BJ (cell line): ENCODE measurements around the gene C20orf204. TPM values are rescaled to one million over a fixed set of nuclear protein-coding genes. Genes with fewer than 3 reads are reported as not detected.

ENCODE experiments used
- CTCF ChIA-PET: fragments of 350-600 bp; formaldehyde crosslinking; extraction: SDS; loops from one replicate; lab custom pipeline; 2021; ENCODE audit warnings: antibody characterized with exemption, inconsistent platforms; lab: Yijun Ruan, JAX
- POLR2A ChIA-PET: fragments of 300-600 bp; sonication (Branson Sonifier 250); formaldehyde crosslinking; extraction: SDS; loops from one replicate; lab custom pipeline; 2021; ENCODE audit warnings: antibody characterized with exemption; lab: Charles Lee
- DNase-seq: peaks from one replicate; pipeline ENCODE4 v3.0.0-alpha.2; 2011; ENCODE audit warnings: low read depth
- H3K27me3 ChIP-seq: 2 replicates; pipeline ENCODE4 v1.6.0; 2011; ENCODE audit warnings: low read length; ENCODE audit not compliant: control insufficient read depth, insufficient read depth
- H3K36me3 ChIP-seq: 2 replicates; pipeline ENCODE4 v1.5.1; 2011; ENCODE audit warnings: low read length; ENCODE audit not compliant: control insufficient read depth, insufficient read depth
- H3K4me3 ChIP-seq: 2 replicates; pipeline ENCODE4 v1.5.1; 2011; ENCODE audit warnings: low read depth, mild to moderate bottlenecking, control low read depth, low read length
- polyA plus RNA-seq: library from polyadenylated mRNA; depleted of rRNA; stranded (reverse); fragments of >200 nt; gene quantifications from 2 replicates; pipeline ENCODE4 v1.2.3, GENCODE V29; 2011
- TF ChIP-seq, protein P1 (sequence below): IDR thresholded peaks from 2 replicates; pipeline ENCODE4 v1.5.1; 2011; ENCODE audit warnings: low read depth, mild to moderate bottlenecking, control low read depth, inconsistent platforms, low read length, moderate library complexity; ENCODE audit not compliant: insufficient read depth

C20orf204 gene
- polyA plus RNA-seq, 1 experiment: 0.05 TPM

DNA sequence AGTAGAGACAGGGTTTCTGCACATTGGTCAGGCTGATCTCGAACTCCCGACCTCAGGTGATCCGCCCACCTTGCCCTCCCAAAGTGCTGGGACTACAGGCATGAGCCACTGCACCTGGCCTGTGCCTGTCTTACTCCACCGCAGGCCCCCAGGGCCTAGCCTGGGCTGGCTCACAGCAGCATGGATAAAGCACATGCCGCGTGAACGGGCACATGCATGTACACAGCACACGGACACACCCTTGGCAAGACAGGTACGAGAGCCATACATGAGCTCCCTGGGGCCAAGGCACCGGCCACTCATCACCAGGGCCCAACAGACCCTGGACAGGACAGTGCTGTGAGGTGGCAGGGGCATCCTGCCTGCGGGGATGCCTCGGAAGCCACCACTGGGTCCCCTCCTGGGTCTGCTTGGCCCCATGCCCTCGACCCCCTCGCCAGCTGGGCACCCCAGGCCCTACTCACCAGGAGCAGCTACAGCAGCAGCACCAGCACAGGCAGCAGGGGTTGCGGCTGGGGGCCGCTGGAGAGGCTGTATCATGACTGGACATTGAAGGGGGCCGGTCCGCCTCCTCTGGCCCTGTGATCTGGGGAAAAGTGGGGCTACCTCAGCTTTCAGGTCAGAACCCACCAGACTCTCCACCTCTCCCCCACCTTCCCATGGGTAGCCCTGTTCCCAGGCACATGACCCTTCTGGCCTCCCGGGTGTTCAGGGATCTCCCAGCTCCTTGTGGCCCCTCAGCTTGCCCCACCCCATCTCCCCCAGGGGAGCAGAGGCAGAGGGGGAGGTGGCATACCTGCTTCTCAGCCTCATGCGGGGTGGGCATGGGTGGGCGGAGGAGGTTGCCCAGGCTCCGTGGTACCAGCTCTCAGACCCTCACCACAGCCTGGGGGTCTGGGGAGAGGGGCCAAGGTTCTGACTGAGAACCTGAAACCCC, 40.3 kb downstream of the C20orf204 start:
- Histone ChIP-seq H3K4me3 (no peak overlapping the region), H3K36me3 (peaks cover 11% of the 10 kb centered on the region), H3K27me3 (no peaks in the 10 kb centered on the region)
- DNase-seq: no peak
- ChIA-PET CTCF (interaction anchor here (1.5 to 1.8 kb wide), 2 partner anchors 10 to 37 kb away, joined by 5 to 6 read pairs; no protein-coding TSS in a partner anchor), POLR2A (no interaction called here)
- TF ChIP-seq, protein P1, sequence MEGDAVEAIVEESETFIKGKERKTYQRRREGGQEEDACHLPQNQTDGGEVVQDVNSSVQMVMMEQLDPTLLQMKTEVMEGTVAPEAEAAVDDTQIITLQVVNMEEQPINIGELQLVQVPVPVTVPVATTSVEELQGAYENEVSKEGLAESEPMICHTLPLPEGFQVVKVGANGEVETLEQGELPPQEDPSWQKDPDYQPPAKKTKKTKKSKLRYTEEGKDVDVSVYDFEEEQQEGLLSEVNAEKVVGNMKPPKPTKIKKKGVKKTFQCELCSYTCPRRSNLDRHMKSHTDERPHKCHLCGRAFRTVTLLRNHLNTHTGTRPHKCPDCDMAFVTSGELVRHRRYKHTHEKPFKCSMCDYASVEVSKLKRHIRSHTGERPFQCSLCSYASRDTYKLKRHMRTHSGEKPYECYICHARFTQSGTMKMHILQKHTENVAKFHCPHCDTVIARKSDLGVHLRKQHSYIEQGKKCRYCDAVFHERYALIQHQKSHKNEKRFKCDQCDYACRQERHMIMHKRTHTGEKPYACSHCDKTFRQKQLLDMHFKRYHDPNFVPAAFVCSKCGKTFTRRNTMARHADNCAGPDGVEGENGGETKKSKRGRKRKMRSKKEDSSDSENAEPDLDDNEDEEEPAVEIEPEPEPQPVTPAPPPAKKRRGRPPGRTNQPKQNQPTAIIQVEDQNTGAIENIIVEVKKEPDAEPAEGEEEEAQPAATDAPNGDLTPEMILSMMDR: no peak

DNA sequence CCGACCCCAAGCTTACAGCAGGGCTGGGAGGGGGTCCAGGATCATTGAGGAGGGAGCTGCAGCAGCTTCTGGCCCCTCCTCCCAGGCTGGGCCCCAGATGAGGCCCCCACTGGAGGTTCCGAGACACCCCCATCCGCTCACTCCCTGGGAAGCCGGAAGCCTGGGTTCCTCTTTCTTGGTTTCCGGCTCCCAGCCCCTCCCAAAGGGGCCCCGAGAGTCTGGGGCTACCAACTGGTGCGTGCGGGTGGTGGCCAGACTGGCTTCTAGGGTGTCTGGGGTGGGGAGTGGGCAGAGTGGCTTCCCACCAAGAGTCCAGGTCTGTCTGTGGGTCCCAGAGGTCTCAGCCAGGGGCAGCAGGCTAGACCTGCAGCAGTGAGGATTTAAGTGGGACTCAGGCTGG, 41.1 kb downstream of the C20orf204 start:
- H3K4me3 ChIP-seq: no peak overlapping the region
- ChIA-PET POLR2A (no interaction called here), CTCF (interaction anchor here (1.8 kb wide), 1 partner anchor 38 kb away, joined by 6 read pairs; no protein-coding TSS in a partner anchor)
- H3K27me3 ChIP-seq: peaks cover 2% of the 10 kb centered on the region; the same call in 1 of the 2 replicates
- no peak for DNase-seq
- TF ChIP-seq, protein P1: no peak
- H3K36me3 ChIP-seq: peaks cover 8% of the 10 kb centered on the region

DNA sequence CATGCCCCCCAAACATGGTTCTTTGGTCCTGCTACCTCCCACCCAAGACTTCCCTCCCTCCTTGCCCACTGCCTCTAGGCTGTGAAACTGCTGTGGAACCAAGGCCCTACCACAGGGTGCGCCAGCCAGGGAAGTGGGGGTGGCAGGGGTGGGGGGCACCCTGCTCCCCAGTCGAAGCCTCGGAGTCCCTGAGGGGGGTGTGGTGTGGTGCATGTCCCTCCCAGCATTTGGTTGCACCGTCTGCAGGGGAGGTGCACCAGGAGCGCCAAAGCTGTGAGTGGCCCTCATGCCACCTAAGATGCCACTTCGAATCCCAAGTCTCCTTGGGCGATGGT, 41.5 kb downstream of the C20orf204 start:
- TF ChIP-seq, protein P1: no peak
- peaks cover 5% of the 10 kb centered on the region for H3K36me3 ChIP-seq
- DNase-seq: no peak
- ChIA-PET POLR2A (no interaction called here), CTCF (interaction anchor here (1.8 to 4.3 kb wide), 2 partner anchors 8 to 38 kb away, joined by 6 to 31 read pairs; no protein-coding TSS in a partner anchor)
- H3K27me3 ChIP-seq: peaks cover 2% of the 10 kb centered on the region; the same call in 1 of the 2 replicates
- H3K4me3 ChIP-seq: no peak overlapping the region

DNA sequence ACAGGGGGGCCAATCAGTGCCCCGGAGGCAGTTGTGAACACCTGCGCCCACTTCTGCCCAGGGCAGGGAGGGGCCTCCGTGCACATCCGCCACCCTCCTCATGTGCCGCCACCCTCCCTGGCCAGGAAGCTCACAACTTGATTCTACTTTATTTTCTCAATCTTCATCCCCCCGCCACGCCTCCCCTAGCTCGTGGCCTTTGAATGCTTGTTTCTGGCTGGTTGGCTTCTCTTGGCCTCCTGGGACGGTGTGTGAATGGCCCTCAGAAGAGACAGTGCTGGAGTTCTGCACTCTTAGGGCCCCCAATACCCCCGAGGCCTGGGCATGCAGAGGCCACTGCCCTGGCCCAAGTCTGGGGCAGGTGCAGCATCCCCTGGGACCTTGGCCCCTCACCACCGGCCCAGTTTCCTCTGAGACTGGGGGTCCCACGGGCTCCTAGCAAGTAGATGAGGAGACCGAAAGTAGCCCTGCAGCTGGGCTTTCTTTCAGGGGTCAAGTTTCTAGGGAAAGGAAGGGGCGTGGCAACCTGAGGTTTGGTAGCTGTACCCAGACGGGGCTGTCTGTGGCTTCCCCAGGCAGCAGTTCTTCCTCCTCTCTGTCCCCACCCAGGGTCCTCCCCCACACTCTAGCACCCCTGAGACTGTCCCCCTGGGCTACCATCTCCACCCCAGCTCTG, 42.0 kb downstream of the C20orf204 start:
- H3K27me3 ChIP-seq: peaks cover 2% of the 10 kb centered on the region; the same call in 1 of the 2 replicates
- peak overlapping the region; percentile 65 for H3K4me3 ChIP-seq
- POLR2A ChIA-PET: no interaction called here
- no peak for DNase-seq
- H3K36me3 ChIP-seq: peaks cover 5% of the 10 kb centered on the region
- TF ChIP-seq, protein P1: no peak
- CTCF ChIA-PET: interaction anchor here (0.6 to 4.3 kb wide), 3 partner anchors 9 to 1167 kb away, joined by 3 to 31 read pairs (median 6); no protein-coding TSS in a partner anchor

DNA sequence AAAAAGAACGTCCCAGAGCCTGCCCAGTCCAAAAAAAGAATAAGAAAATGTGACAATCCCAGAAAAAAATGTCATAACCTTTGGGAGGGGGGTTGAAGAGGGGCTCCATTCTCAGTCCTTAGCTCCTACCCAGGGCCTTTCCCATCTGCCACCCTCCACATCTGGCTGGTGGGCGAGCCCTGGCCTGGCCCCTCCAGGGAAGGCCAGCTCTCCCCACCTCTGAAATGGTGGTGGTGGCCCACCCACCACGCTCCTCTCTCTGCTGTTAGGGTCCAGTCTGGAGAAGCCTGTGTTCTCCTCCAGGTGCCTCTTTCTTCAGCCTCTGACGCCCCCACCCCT, 42.9 kb downstream of the C20orf204 start:
- DNase-seq: no peak
- Histone ChIP-seq H3K27me3 (peaks cover 2% of the 10 kb centered on the region), H3K36me3 (peaks cover 3% of the 10 kb centered on the region), H3K4me3 (peak overlapping the region; percentile 65)
- ChIA-PET CTCF (interaction anchor here (1.7 to 6.4 kb wide), 3 partner anchors 10 to 42 kb away, joined by 6 to 49 read pairs (median 31); no protein-coding TSS in a partner anchor), POLR2A (no interaction called here)
- TF ChIP-seq, protein P1: no peak
